Mammary epithelial cell (primary cell): ENCODE measurements around the gene CSNK1G1.

ENCODE experiments used
- EZH2 ChIP-seq: IDR thresholded peaks from 2 replicates; pipeline ENCODE4 v1.6.1; 2012; ENCODE audit warnings: low read length, inconsistent platforms, borderline replicate concordance
- TF ChIP-seq, protein P1 (sequence below), 2 donors: IDR thresholded peaks in 1 of 2; conservative IDR thresholded peaks in 1 of 2; 2 replicates each; pipeline ENCODE4 v1.5.1; 2011 to 2012; ENCODE audit warnings: inconsistent platforms in 2 of 2, low read length in 2 of 2, mild to moderate bottlenecking in 2 of 2, control low read depth in 1 of 2, low read depth in 1 of 2; ENCODE audit not compliant: insufficient read depth in 1 of 2; ENCODE audit errors: extremely low read depth in 1 of 2

DNA sequence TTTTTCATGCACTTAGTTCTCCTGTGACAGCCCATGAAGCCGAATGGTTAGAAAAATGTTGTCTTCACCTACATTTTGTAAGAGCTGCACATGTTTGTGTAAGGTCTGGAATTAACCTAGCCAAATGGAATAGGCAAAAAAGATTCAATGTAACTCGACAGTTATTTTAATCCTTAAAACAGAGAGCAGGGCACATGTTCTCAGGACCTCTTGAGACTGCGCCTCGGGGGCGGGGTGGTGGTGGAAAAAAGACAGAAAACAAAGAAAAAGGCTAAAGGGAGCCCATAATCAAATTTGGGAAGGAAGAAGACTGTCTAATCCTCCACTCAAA is 702 bp upstream of the CSNK1G1 start:
- TF ChIP-seq, protein P1, sequence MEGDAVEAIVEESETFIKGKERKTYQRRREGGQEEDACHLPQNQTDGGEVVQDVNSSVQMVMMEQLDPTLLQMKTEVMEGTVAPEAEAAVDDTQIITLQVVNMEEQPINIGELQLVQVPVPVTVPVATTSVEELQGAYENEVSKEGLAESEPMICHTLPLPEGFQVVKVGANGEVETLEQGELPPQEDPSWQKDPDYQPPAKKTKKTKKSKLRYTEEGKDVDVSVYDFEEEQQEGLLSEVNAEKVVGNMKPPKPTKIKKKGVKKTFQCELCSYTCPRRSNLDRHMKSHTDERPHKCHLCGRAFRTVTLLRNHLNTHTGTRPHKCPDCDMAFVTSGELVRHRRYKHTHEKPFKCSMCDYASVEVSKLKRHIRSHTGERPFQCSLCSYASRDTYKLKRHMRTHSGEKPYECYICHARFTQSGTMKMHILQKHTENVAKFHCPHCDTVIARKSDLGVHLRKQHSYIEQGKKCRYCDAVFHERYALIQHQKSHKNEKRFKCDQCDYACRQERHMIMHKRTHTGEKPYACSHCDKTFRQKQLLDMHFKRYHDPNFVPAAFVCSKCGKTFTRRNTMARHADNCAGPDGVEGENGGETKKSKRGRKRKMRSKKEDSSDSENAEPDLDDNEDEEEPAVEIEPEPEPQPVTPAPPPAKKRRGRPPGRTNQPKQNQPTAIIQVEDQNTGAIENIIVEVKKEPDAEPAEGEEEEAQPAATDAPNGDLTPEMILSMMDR (conservative IDR thresholded peaks at IDR 0.05 in 1 of 2, IDR thresholded peaks at IDR 0.05 in 1 of 2; ENCODE audit: extremely low read depth in 1 of 2, insufficient read depth in 1 of 2, low read depth in 1 of 2, low read length in 2 of 2) = no peak
- TF ChIP-seq EZH2 = no peak
